ENCODE measurements around the gene MARCHF5.

- no peak for TF ChIP-seq POLR2A (IDR thresholded peaks at IDR 0.05; ENCODE audit: low read depth)
- TF ChIP-seq, protein P1, sequence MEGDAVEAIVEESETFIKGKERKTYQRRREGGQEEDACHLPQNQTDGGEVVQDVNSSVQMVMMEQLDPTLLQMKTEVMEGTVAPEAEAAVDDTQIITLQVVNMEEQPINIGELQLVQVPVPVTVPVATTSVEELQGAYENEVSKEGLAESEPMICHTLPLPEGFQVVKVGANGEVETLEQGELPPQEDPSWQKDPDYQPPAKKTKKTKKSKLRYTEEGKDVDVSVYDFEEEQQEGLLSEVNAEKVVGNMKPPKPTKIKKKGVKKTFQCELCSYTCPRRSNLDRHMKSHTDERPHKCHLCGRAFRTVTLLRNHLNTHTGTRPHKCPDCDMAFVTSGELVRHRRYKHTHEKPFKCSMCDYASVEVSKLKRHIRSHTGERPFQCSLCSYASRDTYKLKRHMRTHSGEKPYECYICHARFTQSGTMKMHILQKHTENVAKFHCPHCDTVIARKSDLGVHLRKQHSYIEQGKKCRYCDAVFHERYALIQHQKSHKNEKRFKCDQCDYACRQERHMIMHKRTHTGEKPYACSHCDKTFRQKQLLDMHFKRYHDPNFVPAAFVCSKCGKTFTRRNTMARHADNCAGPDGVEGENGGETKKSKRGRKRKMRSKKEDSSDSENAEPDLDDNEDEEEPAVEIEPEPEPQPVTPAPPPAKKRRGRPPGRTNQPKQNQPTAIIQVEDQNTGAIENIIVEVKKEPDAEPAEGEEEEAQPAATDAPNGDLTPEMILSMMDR (IDR thresholded peaks at IDR 0.05) = no peak
Measured at GRCh38 chr10:92363498-92363897, 72.5 kb downstream of the MARCHF5 start.
